ENCODE measurements around the gene ALAD.
"Not testable (repeated sequence)": the region's sequence is repeated elsewhere in the genome, so short reads cannot be mapped to it uniquely, and the experiment has no call there.

ALAD gene

GRCh38 chr9:113372059-113372458, 29.0 kb downstream of the ALAD start:
- DNase-seq, result no peak

GRCh38 chr9:113370806-113371325, 30.2 kb downstream of the ALAD start:
- DNase-seq, result no peak

GRCh38 chr9:113369855-113370140, 31.3 kb downstream of the ALAD start:
- DNase-seq, result no peak

- no peak for DNase-seq
Measured at GRCh38 chr9:113368982-113369854, 31.9 kb downstream of the ALAD start.

- no peak for DNase-seq
Measured at GRCh38 chr9:113368348-113368981, 32.6 kb downstream of the ALAD start.

GRCh38 chr9:113365652-113366051, 35.4 kb downstream of the ALAD start:
- DNase-seq, result not testable (repeated sequence)

GRCh38 chr9:113364951-113365350, 36.1 kb downstream of the ALAD start:
- DNase-seq, result no peak

GRCh38 chr9:113363336-113363735, 37.7 kb downstream of the ALAD start:
- DNase-seq, result no peak

- no peak for DNase-seq
Measured at GRCh38 chr9:113361304-113362018, 39.6 kb downstream of the ALAD start.

- DNase-seq, result no peak
Measured at GRCh38 chr9:113360242-113360842, 40.7 kb downstream of the ALAD start.

GRCh38 chr9:113359385-113359784, 41.7 kb downstream of the ALAD start:
- DNase-seq, result no peak

- no peak for DNase-seq
Measured at GRCh38 chr9:113356686-113357292, 44.3 kb downstream of the ALAD start.

GRCh38 chr9:113355040-113355596, 46.0 kb downstream of the ALAD start:
- DNase-seq, result no peak

- no peak for DNase-seq
Measured at GRCh38 chr9:113352411-113352810, 48.7 kb downstream of the ALAD start.

- no peak for DNase-seq
Measured at GRCh38 chr9:113352006-113352405, 49.1 kb downstream of the ALAD start.

- DNase-seq, result no peak
Measured at GRCh38 chr9:113350937-113351336, 50.1 kb downstream of the ALAD start.

GRCh38 chr9:113350107-113350661, 50.9 kb downstream of the ALAD start:
- no peak for DNase-seq

GRCh38 chr9:113349445-113350094, 51.5 kb downstream of the ALAD start, which contains the start of gene BSPRY:
Gene BSPRY, plus strand, starts transcription at chr9:113349541. Its CDS starts 39 bp downstream, at chr9:113349580.
- no peak for DNase-seq

GRCh38 chr9:113349066-113349444, 52.0 kb downstream of the ALAD start:
- DNase-seq, result no peak

- no peak for DNase-seq
Measured at GRCh38 chr9:113348437-113348836, 52.6 kb downstream of the ALAD start.

- DNase-seq, result no peak
Measured at GRCh38 chr9:113345671-113346070, 55.4 kb downstream of the ALAD start.

- DNase-seq, result no peak
Measured at GRCh38 chr9:113345190-113345589, 55.9 kb downstream of the ALAD start.
